ENCODE data around the gene F11R. TPM values are rescaled to one million over a fixed set of nuclear protein-coding genes. Genes with fewer than 3 reads are reported as not detected.

F11R gene
- total RNA-seq, 4 donors from 2014 or later: 22.6 to 45.3 (median 26.6) TPM

- no peak for TF ChIP-seq CTCF (IDR thresholded peaks at IDR 0.05)
- no peak for TF ChIP-seq POLR2A (IDR thresholded peaks at IDR 0.05)
- peaks cover 0 to 6% of the 10 kb centered on the region in 2 donors for H3K4me1 ChIP-seq
- intact Hi-C loops (cut with DNase I; ENCODE audit: low total_unique reads): no loop called here
- H3K27ac ChIP-seq: no peak overlapping the region
- no peaks in the 10 kb centered on the region for H3K36me3 ChIP-seq
- no peak for DNase-seq
- no peaks in the 10 kb centered on the region for H3K27me3 ChIP-seq
- H3K4me3 ChIP-seq: no peak overlapping the region
- no peaks in the 10 kb centered on the region for H3K9me3 ChIP-seq
Measured at GRCh38 chr1:161047436-161048420, 26.8 kb upstream of the F11R start.

- Histone ChIP-seq H3K27me3 (no peaks in the 10 kb centered on the region), H3K4me1 (peaks cover 0 to 6% of the 10 kb centered on the region in 2 donors), H3K4me3 (peak overlapping the region; percentile 78 to 87), H3K9me3 (no peaks in the 10 kb centered on the region), H3K27ac (peak overlapping the region; percentile 93 to 97), H3K36me3 (no peaks in the 10 kb centered on the region)
- DNase-seq: no peak
- TF ChIP-seq POLR2A (IDR thresholded peaks at IDR 0.05) (no peak), CTCF (IDR thresholded peaks at IDR 0.05) (no peak)
- intact Hi-C loops (cut with DNase I; ENCODE audit: low total_unique reads): no loop called here
Measured at GRCh38 chr1:161046605-161047228, 25.8 kb upstream of the F11R start.

- Histone ChIP-seq H3K27ac (peak within 1 kb of the TSS; percentile 93 to 97), H3K36me3 (no peaks in the 10 kb centered on the region), H3K27me3 (no peaks in the 10 kb centered on the region), H3K9me3 (no peaks in the 10 kb centered on the region), H3K4me1 (peaks cover 0 to 6% of the 10 kb centered on the region in 2 donors), H3K4me3 (peak within 1 kb of the TSS; percentile 78 to 87)
- DNase-seq: peak; percentile 93 to 95
- TF ChIP-seq POLR2A (IDR thresholded peaks at IDR 0.05) (peak; percentile 69 to 75), CTCF (IDR thresholded peaks at IDR 0.05) (peak in 1 of 4 experiments; percentile 14)
- intact Hi-C loops (cut with DNase I; ENCODE audit: low total_unique reads): no loop called here
Measured at GRCh38 chr1:161045736-161046604, 25.0 kb upstream of the F11R start, which contains the start of gene USF1. Gene USF1, minus strand, starts transcription at chr1:161045977. Its CDS starts 2,702 bp downstream, at chr1:161043275.

GRCh38 chr1:161044908-161045735 lies 24.2 kb upstream of the F11R start:
- intact Hi-C loops (cut with DNase I; ENCODE audit: low total_unique reads): no loop called here
- peak overlapping the region; percentile 93 to 97 for H3K27ac ChIP-seq
- DNase-seq: peak; percentile 43 to 56
- peak overlapping the region; percentile 78 to 87 for H3K4me3 ChIP-seq
- no peaks in the 10 kb centered on the region for H3K36me3 ChIP-seq
- no peaks in the 10 kb centered on the region for H3K27me3 ChIP-seq
- peaks cover 0 to 6% of the 10 kb centered on the region in 2 donors for H3K4me1 ChIP-seq
- no peaks in the 10 kb centered on the region for H3K9me3 ChIP-seq
- TF ChIP-seq CTCF (IDR thresholded peaks at IDR 0.05): no peak
- TF ChIP-seq POLR2A (IDR thresholded peaks at IDR 0.05): peak in 1 of 2 donors; percentile 10

All from uterus (tissue), 4 donors.